K562 (cell line): Measurements from ENCODE around the gene BMF. TPM values are rescaled to one million over a fixed set of nuclear protein-coding genes. Genes with fewer than 3 reads are reported as not detected.

Experiments
- CTBP1 ChIP-seq: fragments of 450-650 bp; IDR thresholded peaks from 2 replicates; pipeline ENCODE4 v1.6.1; 2016; ENCODE audit warnings: borderline replicate concordance
- HLTF ChIP-seq: fragments of 450-650 bp; IDR thresholded peaks from 2 replicates; pipeline ENCODE4 v1.6.1; 2016
- POLR2AphosphoS5 ChIP-seq: IDR thresholded peaks from 2 replicates; pipeline ENCODE4 v1.6.1; 2011; ENCODE audit warnings: mild to moderate bottlenecking, low read depth, low read length, moderate library complexity; ENCODE audit not compliant: control insufficient read depth, insufficient read depth
- RB1 ChIP-seq: fragments of 450-650 bp; IDR thresholded peaks from 2 replicates; pipeline ENCODE4 v1.6.1; 2017; ENCODE audit warnings: low read depth, mild to moderate bottlenecking
- RBM14 ChIP-seq: fragments of 200-400 bp; formaldehyde crosslinking; IDR thresholded peaks from 2 replicates; pipeline ENCODE4 v1.6.1; 2018; ENCODE audit warnings: low read depth, mild to moderate bottlenecking, low read length, moderate library complexity, borderline replicate concordance; ENCODE audit not compliant: insufficient read depth
- RBM34 ChIP-seq: fragments of 200-400 bp; formaldehyde crosslinking; IDR thresholded peaks from 2 replicates; pipeline ENCODE4 v1.6.1; 2018; ENCODE audit warnings: low read length, borderline replicate concordance; ENCODE audit not compliant: insufficient read depth
- SIN3A ChIP-seq, 2 experiments: fragments of 150-350 bp in 1 of 2; IDR thresholded peaks; 2 replicates each; pipeline ENCODE4 v1.6.1; 2011 to 2016; ENCODE audit warnings: borderline replicate concordance in 2 of 2, low read depth in 2 of 2, low read length in 2 of 2, mild to moderate bottlenecking in 2 of 2, moderate library complexity in 2 of 2; ENCODE audit not compliant: control insufficient read depth in 1 of 2
- STAT5A ChIP-seq: IDR thresholded peaks from 2 replicates; pipeline ENCODE4 v1.6.1; 2012; ENCODE audit warnings: low read length, inconsistent platforms, borderline replicate concordance
- TAL1 ChIP-seq: fragments of 450-650 bp; IDR thresholded peaks from 2 replicates; pipeline ENCODE4 v1.6.1; 2016; ENCODE audit warnings: mild to moderate bottlenecking
- TBP ChIP-seq: optimal IDR thresholded peaks from 2 replicates; pipeline ENCODE3; 2011; ENCODE audit warnings: low read depth, low read length, improper control_type of control experiment
- XRCC5 ChIP-seq: fragments of 200-400 bp; formaldehyde crosslinking; IDR thresholded peaks from 2 replicates; pipeline ENCODE4 v1.6.1; 2017; ENCODE audit warnings: low read depth, mild to moderate bottlenecking, low read length
- ZKSCAN1 ChIP-seq: fragments of 150-350 bp; IDR thresholded peaks from 2 replicates; pipeline ENCODE4 v1.6.1; 2016; ENCODE audit warnings: low read depth, low read length
- ZNF239 ChIP-seq: fragments of 250-450 bp; sonication (Bioruptor Pico); IDR thresholded peaks from 2 replicates; pipeline ENCODE4 v1.4.0; 2020; ENCODE audit warnings: mild to moderate bottlenecking
- polyA plus RNA-seq, 8 experiments: library from polyadenylated mRNA; depleted of rRNA in 4 of 8; stranded (reverse) in 5 of 8; unstranded in 3 of 8; fragments of >200 nt; fragmentation: Nextera tagmentation in 2 of 8; fragmentation: Illumina TruSeq in 1 of 8; extraction: Ambion mirVana in 2 of 8; extraction: Trizol in 1 of 8; gene quantifications; 2 replicates each; pipeline versions ENCODE4 v1.2.1 to v1.2.3, GENCODE V29; 2011 to 2014; ENCODE audit warnings: inconsistent platforms in 1 of 8, missing spikeins in 1 of 8
- total RNA-seq, 7 experiments: library from RNA; depleted of rRNA in 6 of 7; stranded (reverse); fragments of >200 nt in 6 of 7; fragmentation: Illumina TruSeq in 2 of 7; extraction: Trizol in 2 of 7; gene quantifications; 2 replicates each; pipeline versions ENCODE4 v1.2.1 to v1.2.3, GENCODE V29; 2011 to 2021; ENCODE audit warnings: low replicate concordance in 1 of 7
- TF ChIP-seq, protein P1 (sequence below): fragments of 150-350 bp; conservative IDR thresholded peaks from 2 replicates; pipeline ENCODE4 v1.6.1; 2014; ENCODE audit warnings: low read length
- TF ChIP-seq, protein P2 (sequence below), 2 experiments: fragments of 150-350 bp in 1 of 2; IDR thresholded peaks; 2 replicates each; pipeline ENCODE4 v1.6.1; 2012 to 2016; ENCODE audit warnings: low read depth in 2 of 2, low read length in 2 of 2, mild to moderate bottlenecking in 1 of 2, moderate library complexity in 1 of 2

BMF gene
- total and polyA plus RNA-seq, 9 of the 15 experiments (the other 6 are each of a cell fraction or from before 2014, with no cell fraction given) = 0.25 to 0.91 (median 0.59) TPM; not detected in 2

DNA sequence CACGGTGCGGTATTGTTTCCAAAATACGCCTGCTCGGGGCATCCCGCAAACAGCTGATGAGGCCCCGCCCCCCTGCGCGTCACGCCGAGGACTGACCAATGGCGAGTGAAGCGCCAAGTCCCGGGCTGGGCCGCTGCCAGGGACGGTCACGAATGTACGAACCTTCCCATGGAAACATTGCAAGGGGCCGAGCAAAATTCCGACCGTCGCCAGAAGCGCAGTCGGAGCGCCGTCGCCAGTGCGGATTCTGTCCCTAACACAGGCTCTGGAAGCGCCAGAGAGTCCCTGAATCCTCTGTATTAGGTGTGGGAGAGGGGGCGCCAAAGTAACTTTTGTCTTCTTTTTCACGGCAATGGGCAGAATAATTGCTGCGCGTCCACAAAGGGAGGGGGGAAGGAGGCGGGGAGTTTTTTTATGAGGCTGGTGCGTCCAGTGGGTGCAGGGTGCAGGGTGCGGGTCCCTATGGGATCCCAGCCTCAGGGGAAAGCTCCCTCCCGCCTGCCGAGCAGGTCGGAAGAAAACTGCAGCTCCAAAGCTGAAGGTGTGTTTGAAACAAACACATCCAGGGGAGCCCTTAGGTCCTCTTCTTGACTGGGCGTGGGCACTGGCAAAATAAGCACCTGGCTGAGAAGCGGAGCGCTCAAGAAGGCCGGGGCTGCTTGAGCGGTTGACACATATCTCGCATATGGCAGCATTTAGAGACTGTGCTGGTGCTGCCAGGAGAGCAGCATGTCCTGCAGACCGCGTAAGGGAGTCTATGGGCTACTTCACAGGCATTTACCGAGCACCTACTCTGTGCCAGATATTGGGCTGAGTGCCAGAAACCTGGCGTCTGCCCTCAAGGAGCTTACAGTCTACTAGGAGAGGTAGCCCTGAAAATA, at the start of gene BMF (continued):
- TF ChIP-seq POLR2AphosphoS5 = no peak
- TF ChIP-seq RBM14 = no peak
- TF ChIP-seq, protein P1, sequence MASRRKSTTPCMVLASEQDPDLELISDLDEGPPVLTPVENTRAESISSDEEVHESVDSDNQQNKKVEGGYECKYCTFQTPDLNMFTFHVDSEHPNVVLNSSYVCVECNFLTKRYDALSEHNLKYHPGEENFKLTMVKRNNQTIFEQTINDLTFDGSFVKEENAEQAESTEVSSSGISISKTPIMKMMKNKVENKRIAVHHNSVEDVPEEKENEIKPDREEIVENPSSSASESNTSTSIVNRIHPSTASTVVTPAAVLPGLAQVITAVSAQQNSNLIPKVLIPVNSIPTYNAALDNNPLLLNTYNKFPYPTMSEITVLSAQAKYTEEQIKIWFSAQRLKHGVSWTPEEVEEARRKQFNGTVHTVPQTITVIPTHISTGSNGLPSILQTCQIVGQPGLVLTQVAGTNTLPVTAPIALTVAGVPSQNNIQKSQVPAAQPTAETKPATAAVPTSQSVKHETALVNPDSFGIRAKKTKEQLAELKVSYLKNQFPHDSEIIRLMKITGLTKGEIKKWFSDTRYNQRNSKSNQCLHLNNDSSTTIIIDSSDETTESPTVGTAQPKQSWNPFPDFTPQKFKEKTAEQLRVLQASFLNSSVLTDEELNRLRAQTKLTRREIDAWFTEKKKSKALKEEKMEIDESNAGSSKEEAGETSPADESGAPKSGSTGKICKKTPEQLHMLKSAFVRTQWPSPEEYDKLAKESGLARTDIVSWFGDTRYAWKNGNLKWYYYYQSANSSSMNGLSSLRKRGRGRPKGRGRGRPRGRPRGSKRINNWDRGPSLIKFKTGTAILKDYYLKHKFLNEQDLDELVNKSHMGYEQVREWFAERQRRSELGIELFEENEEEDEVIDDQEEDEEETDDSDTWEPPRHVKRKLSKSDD = no peak
- TF ChIP-seq TAL1 = no peak
- peak; percentile 85 for TF ChIP-seq RB1
- TF ChIP-seq, protein P2, sequence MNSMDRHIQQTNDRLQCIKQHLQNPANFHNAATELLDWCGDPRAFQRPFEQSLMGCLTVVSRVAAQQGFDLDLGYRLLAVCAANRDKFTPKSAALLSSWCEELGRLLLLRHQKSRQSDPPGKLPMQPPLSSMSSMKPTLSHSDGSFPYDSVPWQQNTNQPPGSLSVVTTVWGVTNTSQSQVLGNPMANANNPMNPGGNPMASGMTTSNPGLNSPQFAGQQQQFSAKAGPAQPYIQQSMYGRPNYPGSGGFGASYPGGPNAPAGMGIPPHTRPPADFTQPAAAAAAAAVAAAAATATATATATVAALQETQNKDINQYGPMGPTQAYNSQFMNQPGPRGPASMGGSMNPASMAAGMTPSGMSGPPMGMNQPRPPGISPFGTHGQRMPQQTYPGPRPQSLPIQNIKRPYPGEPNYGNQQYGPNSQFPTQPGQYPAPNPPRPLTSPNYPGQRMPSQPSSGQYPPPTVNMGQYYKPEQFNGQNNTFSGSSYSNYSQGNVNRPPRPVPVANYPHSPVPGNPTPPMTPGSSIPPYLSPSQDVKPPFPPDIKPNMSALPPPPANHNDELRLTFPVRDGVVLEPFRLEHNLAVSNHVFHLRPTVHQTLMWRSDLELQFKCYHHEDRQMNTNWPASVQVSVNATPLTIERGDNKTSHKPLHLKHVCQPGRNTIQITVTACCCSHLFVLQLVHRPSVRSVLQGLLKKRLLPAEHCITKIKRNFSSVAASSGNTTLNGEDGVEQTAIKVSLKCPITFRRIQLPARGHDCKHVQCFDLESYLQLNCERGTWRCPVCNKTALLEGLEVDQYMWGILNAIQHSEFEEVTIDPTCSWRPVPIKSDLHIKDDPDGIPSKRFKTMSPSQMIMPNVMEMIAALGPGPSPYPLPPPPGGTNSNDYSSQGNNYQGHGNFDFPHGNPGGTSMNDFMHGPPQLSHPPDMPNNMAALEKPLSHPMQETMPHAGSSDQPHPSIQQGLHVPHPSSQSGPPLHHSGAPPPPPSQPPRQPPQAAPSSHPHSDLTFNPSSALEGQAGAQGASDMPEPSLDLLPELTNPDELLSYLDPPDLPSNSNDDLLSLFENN (IDR thresholded peaks at IDR 0.05; ENCODE audit: low read depth in 2 of 2, low read length in 2 of 2) = 0 out of 4 replicates have a peak, but pooled peaks of 1 of the 2 experiments have one; percentile 19
- TF ChIP-seq HLTF = no peak
- TF ChIP-seq ZNF239 (CRISPR knock-in tag) = no peak
- TF ChIP-seq ZKSCAN1 = peak; percentile 83; the same call in 1 of the 2 replicates
- peak; percentile 59 for TF ChIP-seq TBP
- TF ChIP-seq CTBP1 = peak; percentile 94
- TF ChIP-seq SIN3A (IDR thresholded peaks at IDR 0.05; ENCODE audit: borderline replicate concordance in 2 of 2, control insufficient read depth in 1 of 2, low read depth in 2 of 2, low read length in 2 of 2) = peak; percentile 72 to 94; a peak in 3 of 4 replicates
- TF ChIP-seq XRCC5 = peak; percentile 98
- peak; percentile 36; the same call in 1 of the 2 replicates for TF ChIP-seq STAT5A
- no peak for TF ChIP-seq RBM34
